VCaP (cell line): ENCODE measurements around the gene RHOD.

ENCODE experiments used
- H3K27ac ChIP-seq: fragments of 450-650 bp; 2 replicates; pipeline ENCODE4 v1.5.1; 2017
- CTCF ChIP-seq: fragments of 450-650 bp; conservative IDR thresholded peaks from 2 replicates; pipeline ENCODE4 v1.5.1; 2017; ENCODE audit warnings: mild to moderate bottlenecking, moderate library complexity

The RHOD gene

GRCh38 chr11:67056267-67057204 lies at the start of gene RHOD:
RHOD (plus strand) TSS chr11:67056847; CDS start chr11:67056903, 56 bp downstream.
- no peak for TF ChIP-seq CTCF
- peak within 1 kb of the TSS; percentile 88 for H3K27ac ChIP-seq

DNA sequence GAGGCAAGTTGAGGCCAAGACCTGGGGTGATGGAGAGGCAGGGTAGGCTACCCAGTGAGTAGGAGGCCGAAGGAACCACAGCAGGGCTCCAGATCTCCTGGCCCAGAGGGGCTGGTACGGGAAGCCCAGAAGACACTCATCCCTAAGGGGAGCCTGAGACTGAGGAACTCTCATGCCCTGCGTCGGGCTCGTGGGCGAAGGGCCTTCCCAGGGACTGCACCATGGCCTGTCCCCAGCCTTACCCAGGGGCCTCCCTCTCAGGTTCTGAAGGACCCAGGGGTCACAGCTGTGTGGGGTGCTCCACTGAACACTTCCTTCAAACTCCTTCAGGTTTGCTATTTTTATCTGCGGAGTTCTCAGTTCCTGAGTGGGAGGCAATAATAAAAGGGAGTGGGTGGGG lies 49.5 kb upstream of the RHOD start:
- no peak overlapping the region for H3K27ac ChIP-seq
- no peak for TF ChIP-seq CTCF

GRCh38 chr11:67010296-67010905 lies 46.2 kb upstream of the RHOD start:
- no peak overlapping the region for H3K27ac ChIP-seq
- TF ChIP-seq CTCF: no peak

DNA sequence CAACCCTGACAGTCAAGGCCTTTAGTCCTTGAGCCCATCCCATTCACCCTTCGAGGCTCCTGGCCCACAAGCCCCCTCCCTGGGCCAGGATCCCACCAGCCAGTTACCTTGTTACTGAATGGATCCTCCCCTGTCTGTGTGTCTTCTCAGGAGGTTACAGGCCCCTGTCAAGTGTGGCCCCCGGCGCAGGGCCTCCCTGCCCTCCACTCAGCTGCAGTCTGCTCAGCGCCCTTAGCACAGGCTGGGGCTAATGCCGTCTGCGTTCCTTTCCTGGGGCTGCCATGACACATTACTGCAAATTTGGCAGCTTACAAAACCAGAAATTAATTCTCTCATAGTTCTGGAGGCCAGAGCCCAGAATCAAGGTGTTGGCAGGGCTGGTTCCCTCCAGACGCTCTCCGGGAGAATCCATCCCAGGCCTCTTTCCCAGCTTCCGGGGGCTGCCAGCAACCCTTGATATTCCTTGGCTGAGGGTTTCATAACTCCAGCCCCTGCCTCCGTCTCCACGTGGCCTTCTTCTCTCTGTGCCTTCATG lies 43.1 kb upstream of the RHOD start:
- H3K27ac ChIP-seq: no peak overlapping the region
- no peak for TF ChIP-seq CTCF

DNA sequence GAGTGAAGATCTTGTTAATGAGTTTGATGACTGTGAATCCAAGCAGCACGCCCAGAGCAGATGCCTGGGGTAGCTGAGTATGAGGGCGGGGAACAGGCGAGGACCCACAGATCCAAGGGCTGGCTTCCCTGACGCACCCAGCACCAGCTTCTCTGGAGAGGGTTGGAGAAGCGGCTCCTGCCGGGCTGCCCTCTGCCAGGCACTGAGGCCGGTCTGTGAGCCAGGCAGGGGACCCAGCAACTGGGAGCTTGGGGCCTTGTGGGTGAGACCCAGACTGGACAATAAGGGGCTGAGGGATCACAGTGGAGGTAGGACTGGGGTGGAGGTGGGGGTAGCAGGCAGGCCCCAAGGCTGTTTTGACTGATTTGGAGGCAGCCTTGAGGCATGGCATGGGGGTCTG lies 42.3 kb upstream of the RHOD start:
- no peak for TF ChIP-seq CTCF

DNA sequence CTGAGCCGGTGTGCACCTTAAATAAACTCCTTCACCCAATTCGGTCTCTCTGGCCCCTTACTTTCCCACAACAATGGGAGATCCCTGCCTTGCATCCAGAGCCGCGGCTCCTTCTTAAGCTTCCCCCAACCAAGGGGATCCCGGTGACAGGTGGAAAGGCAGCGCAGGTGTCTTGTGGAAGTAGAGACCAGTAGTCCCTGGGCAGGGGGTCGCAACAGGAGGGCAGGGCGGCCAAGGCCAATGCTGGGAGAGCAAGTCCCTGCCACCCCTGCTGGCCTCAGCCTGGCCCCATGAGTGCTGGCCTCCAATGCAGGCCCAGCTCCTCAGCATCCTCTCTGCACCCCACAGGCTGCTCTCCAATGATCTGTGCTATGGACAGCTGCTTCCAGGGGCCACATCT lies 41.6 kb upstream of the RHOD start:
- no peak for TF ChIP-seq CTCF
- H3K27ac ChIP-seq: no peak overlapping the region

More for the DNA sequence above, 42.3 kb upstream of the RHOD start:
- no peak overlapping the region for H3K27ac ChIP-seq

DNA sequence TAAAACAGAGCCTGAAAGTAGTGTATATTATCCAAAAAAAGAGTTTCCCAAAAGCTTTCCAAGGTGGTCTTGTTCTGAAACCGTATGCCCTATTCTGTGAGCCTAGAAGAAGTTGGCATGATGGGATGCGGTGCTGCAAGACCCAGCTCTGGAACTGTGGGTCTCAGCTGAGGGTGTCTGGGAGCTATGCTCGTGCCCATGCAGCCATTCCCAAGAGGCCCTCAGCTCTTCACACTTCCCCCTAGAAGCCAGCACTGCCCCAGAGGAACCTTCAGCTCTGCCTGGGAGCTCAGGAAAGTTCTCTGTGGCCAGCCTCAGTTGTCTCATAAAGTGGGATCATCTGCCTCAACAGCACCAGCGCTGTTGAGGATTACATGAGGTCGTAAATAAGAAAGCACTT lies 40.1 kb upstream of the RHOD start:
- no peak for TF ChIP-seq CTCF
- H3K27ac ChIP-seq: no peak overlapping the region
